HG03060 (cell line): ENCODE results near the gene RUNX1.

ENCODE experiments used
- ATAC-seq: cut with Tn5 transposase; IDR thresholded peaks from one replicate; pipeline ENCODE4 v1.9.1; 2021; ENCODE audit warnings: low read depth, moderate number of reproducible peaks; ENCODE audit not compliant: unreplicated experiment

RUNX1 gene

DNA sequence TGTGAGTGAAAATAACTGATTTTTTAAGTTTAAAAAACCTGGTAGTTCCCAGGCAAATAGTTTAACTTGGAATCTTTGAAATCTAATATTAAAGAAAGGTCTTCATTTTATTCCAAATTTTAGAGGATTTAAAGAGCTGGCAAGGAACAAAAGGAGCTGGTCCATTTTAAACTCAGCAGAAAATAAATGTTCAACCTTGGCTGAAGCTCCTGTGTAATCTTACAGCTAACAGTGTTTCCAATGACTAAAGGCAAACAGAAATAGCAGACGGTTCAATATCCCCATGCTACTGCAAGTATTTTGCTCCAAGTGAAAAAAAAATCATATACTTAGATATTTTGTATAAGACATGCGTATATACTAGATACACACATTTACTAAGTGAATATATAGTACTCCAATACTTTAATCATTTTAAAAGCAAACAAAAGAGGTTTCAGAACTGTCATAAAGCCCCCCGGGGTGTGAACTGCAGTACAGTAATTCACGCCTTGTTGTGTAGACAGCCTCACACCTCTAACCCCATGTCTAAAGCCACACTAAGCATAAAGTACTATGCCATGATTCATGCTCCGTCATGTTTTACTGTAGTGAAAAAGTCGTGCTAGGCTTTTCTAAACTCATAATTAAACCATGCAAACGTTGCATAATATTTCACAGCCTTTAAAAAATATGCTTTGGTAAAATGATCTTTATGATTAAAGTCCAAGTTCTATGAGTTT, 248.1 kb downstream of the RUNX1 start:
- no peak for ATAC-seq

DNA sequence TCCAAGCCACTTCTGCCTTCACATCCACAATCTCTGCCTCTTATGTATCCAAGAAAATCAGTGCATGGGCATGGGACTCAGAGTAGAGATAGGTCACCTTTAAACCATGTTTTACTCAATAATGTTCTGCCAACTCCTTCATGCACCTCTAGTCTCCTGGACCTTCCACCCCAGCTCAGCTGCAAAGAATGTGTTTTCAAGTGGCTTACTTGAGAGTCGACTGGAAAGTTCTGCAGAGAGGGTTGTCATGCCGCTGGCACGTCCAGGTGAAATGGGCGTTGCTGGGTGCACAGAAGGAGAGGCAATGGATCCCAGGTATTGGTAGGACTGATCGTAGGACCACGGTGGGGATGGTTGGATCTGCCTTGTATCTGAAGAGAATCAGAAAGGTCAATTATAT, 250.0 kb downstream of the RUNX1 start:
- no peak for ATAC-seq

- no peak for ATAC-seq
These were observed 251.1 kb downstream of the RUNX1 start for GRCh38 chr21:34797921-34798535.

- no peak for ATAC-seq
These were observed 251.9 kb downstream of the RUNX1 start for GRCh38 chr21:34797201-34797525.

GRCh38 chr21:34796518-34797200, 252.4 kb downstream of the RUNX1 start:
- no peak for ATAC-seq

DNA sequence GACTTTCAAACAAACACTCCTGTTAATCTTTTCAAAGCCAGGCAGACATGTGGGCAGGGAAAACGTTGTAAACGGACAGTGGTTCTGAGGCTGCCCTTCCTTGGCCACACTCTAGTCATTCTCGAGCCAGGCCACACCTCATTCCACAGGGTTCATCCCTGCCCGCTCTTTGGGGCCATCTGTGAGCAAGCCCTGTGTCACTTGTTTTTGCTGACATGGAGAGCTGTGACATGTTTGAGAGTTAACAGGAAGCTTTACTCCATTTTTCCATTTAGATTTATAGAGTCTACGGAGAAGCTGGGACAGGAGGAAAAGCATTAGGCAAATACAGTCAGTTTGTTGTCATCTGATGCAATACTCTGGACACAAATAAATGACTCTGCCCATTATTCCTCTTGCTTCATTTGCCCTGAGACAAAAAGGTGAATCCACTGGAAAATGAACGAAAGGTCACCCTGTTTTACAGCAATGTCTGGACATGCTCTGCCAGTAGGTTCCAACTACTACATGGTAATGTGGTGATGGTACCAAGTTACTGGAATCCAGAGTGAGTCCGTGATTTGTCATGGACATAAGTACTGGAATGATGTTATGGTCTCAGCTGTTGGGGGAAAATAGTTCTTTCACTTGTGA, 253.4 kb downstream of the RUNX1 start:
- no peak for ATAC-seq

GRCh38 chr21:34795175-34795547, 253.9 kb downstream of the RUNX1 start:
- no peak for ATAC-seq

- ATAC-seq = no peak
These were observed 254.4 kb downstream of the RUNX1 start for GRCh38 chr21:34794686-34795085.

DNA sequence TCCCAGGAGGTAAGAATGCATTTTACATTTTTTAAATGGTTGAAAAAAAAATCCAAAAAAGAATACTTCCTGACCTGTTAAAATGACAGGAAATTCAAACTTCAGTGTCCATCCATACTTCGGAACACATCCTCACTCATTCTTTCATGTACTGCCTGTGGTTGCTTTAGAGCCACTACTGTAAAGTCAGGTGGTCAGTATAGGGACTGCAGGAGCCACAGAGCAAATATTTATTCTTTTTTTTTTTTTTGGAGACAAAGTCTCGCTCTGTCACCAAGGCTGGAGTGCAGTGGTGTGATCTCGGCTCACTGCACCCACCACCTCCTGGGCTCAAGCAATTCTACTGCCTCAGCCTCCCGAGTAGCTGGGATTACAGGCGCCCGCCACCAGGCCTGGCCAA, 255.6 kb downstream of the RUNX1 start:
- no peak for ATAC-seq

DNA sequence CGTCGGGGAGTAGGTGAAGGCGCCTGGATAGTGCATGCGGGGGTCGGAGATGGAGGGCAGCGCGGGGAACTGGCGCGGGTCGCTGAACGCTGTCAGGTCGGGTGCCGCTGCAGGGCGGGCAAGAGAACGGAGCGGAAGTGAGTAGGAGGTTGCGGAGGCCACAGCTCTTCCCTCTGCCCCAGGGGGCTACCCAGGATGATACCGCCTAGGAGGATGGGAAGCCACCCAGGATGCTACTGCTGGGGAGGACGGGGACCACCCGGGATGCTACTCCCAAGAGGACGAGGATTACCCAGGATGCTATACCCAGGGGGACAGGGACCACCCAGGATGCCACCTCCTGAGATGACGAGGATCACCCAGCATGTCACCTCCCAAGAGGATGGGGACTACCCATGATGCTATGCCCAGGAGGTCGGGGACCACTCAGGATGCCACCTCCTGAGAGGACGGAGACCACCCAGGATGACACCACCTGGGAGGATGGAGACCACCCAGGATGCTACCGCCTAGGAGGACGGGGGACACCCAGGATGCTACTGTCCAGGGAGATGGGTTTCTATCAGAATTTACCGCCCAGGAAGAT, 256.5 kb downstream of the RUNX1 start:
- ATAC-seq = no peak

- ATAC-seq = no peak
These were observed 257.2 kb downstream of the RUNX1 start for GRCh38 chr21:34791776-34792503.

GRCh38 chr21:34790834-34791233, 258.3 kb downstream of the RUNX1 start:
- ATAC-seq = no peak

GRCh38 chr21:34790341-34790740, 258.8 kb downstream of the RUNX1 start:
- ATAC-seq = no peak

DNA sequence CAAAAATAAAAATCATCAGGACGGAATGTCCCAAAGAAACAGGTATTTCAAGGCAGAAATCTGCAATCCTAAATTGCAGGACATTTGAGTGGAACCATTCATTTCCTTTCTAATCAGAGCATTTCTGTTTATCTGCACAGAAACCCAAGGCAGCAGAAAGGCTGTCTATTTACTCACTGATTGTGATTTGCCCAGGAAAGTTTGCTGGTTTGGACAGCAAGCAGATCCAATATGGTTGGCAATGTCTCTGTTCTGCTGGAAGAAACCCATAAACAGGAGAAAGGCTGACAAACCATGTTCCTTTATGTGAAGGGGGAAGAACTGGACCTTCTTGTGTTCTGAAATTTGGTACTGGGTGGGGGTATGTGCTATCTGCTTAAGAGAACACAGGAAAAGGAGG, 260.2 kb downstream of the RUNX1 start:
- ATAC-seq = no peak

DNA sequence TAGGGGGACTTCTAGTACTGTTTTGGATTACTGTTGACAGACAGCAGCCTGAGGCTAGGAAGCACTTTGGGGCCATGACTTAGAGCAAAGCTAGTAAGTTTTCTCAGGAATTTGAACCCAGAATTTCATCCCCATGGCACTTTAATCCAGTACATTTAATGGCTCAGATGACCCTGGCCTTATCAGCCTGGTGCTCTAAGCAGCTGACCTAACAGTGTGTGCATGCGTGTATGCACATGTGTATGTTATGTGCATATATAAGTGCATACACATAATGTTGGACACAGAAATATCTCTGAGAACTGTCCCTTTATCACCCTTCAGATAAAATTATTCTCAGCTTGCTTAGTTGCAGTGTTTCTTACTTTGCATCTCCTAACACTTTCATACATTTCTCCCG, 265.3 kb downstream of the RUNX1 start:
- ATAC-seq = no peak

DNA sequence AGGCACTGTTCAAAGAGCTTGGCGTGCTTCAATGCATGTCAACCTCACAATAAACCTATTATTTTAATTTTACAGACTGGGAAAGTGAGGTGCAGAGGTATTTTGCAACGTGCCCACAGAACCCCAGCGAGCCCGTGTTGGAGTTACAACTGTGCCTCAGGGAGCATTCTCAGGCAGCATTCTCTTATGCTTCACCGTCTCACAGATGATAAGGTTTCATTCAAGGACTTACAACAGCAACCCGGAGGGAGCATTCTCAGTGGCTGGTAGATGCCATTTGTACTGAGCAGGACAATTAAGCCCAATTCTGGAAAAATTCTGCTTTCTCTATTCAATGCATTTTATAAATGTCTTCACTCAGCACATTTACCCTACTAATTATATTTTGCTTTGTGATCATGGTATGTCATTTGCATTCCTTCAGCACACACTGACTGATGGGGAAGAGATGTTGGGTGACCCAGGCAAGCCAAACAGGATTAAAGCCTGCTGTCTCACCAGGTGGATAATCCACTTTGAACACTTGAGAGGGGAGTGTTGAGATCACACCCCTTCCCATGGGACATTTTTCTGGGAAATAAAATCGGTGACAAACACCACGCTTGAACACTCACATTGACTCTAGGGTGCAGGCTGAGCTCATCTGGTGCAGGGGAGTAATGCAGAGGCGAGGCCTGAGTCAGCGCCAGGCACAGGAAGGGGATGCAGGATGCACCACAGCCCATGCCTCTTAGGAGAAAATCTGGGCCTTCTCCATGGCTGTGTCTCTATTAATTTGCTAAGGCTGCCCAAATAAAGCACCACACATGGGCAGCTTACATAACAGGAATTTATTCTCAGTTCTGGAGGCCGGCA, 266.4 kb downstream of the RUNX1 start:
- ATAC-seq = no peak

- no peak for ATAC-seq
These were observed 267.6 kb downstream of the RUNX1 start for GRCh38 chr21:34781526-34781925.

DNA sequence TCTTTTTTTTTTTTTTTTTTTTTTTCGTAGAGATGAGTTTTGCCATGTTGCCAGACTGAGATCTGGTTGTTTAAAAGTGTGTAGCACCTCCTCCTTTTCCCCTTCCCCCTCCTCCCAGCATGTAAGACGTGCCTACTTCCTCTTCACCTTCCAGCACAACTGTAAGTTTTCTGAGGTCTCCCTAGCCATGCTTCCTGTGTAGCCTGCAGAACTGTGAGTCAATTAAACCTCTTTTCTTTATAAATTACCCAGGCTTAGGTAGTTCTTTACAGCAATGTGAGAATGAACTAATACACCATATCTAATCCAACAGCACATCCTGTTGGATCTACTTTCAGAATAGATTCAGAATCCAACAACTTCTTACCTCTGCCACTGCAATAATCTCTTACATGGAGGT, 269.2 kb downstream of the RUNX1 start:
- ATAC-seq = no peak

- ATAC-seq = no peak
These were observed 273.3 kb downstream of the RUNX1 start for GRCh38 chr21:34775793-34776192.

- no peak for ATAC-seq
These were observed 274.4 kb downstream of the RUNX1 start for GRCh38 chr21:34774750-34775149.
